GM10266 (cell line): ENCODE results near the gene KCNMB2.

ENCODE experiments used
- DNase-seq: peaks from one replicate; pipeline ENCODE4 v3.0.0; 2012; ENCODE audit errors: extremely low spot score
- TF ChIP-seq, protein P1 (sequence below): IDR thresholded peaks from 2 replicates; pipeline ENCODE4 v1.5.1; 2012; ENCODE audit warnings: mild to moderate bottlenecking, low read depth; ENCODE audit not compliant: control insufficient read depth, insufficient read depth; ENCODE audit errors: missing control alignments

Gene KCNMB2

GRCh38 chr3:178597371-178597770, 61.1 kb downstream of the KCNMB2 start:
- TF ChIP-seq, protein P1, sequence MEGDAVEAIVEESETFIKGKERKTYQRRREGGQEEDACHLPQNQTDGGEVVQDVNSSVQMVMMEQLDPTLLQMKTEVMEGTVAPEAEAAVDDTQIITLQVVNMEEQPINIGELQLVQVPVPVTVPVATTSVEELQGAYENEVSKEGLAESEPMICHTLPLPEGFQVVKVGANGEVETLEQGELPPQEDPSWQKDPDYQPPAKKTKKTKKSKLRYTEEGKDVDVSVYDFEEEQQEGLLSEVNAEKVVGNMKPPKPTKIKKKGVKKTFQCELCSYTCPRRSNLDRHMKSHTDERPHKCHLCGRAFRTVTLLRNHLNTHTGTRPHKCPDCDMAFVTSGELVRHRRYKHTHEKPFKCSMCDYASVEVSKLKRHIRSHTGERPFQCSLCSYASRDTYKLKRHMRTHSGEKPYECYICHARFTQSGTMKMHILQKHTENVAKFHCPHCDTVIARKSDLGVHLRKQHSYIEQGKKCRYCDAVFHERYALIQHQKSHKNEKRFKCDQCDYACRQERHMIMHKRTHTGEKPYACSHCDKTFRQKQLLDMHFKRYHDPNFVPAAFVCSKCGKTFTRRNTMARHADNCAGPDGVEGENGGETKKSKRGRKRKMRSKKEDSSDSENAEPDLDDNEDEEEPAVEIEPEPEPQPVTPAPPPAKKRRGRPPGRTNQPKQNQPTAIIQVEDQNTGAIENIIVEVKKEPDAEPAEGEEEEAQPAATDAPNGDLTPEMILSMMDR, result no peak
- no peak for DNase-seq

- TF ChIP-seq, protein P1, result no peak
- no peak for DNase-seq
These were observed 66.6 kb downstream of the KCNMB2 start for GRCh38 chr3:178602856-178603255.

DNA sequence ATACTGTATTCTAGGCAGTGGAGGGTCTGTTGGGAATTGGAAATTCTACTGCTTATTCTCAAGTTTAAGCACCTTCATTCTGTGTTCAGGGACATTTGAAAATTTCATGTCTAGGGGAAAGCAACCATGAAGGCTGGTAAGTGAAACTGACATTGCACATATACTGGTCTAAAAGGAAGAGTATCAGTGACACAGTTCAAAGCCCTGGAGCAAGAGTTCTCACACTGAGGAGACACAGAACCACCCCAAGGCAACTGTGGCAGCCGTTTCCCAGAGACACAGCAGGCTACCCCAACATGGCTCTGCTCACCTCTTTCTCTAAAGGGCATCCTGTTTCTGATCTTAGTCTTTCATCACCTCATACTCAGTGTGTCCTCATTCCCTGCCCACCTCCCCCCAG, 67.5 kb downstream of the KCNMB2 start:
- DNase-seq, result no peak
- TF ChIP-seq, protein P1, result no peak

DNA sequence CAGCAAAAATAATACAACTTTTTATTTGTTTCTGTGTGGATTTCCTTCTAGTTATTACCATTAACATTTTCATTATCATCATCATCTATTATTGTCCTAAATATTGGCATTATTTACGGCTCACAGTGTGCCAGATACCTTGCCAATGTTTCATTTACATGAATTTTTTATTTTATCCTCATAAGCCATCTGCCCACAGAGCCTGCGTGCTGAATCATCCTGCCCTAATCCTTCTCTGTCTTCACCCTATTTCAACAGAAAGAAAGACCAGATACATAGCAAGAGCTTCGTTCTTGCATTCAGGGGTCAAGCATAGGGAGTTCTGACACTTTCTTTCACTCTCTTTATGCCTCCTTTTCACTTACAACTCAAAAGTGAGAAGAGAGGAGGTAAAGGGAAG, 82.0 kb downstream of the KCNMB2 start:
- no peak for DNase-seq
- TF ChIP-seq, protein P1, result no peak

DNA sequence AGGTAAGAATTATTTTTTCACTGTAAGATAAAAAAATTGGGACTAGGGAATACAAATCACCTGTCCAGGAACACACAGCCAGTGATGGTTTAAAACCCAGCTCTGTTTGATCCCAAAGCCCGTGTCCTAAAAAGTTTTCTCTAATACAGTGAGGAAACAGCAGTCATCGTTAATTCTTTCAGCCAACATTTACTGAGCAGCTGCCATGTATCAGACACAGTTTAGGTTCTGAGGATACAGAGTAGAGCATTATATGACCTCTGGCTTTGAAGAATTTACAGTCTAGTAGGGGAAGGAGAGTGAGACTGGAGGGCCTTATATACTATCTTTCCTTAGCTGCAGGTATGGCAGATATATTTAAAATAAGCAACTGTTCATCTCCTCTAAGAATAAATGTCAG, 82.7 kb downstream of the KCNMB2 start:
- TF ChIP-seq, protein P1, result no peak
- DNase-seq, result no peak

DNA sequence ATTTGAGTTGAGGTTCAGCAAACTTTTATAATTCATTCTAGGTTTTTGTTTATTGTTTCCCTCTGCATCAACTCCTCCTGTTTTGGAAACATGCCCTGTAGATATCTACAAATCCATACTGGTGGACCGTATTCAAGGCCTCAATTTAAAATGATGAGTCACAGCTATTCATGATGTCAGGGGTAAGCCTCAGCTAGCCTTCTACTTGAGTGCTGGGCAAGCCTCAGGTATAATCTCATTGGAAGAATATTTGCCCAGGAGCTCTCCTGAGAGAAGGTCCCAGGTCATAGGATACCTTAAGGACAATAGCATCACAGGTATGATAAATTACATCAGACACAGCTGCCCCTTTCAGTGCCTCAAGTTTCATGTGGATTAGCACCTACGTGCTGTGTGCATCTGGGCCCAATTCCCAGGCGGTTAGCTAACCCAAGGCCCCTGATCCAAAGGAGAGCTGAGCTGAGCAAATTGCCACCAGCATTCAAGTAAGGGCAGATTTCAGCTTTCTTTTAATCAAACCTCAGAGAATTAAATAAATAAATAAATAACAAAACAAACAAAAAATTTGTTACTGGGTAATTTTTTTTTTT, 87.5 kb downstream of the KCNMB2 start:
- TF ChIP-seq, protein P1, result no peak
- no peak for DNase-seq

GRCh38 chr3:178624276-178624675, 88.0 kb downstream of the KCNMB2 start:
- no peak for DNase-seq
- TF ChIP-seq, protein P1, result no peak
